Myocyte (in vitro differentiated cells): Measurements from ENCODE around the gene MACROD2. TPM values are rescaled to one million over a fixed set of nuclear protein-coding genes. Genes with fewer than 3 reads are reported as not detected.

ENCODE experiments used
- DNase-seq: peaks from one replicate; pipeline ENCODE4 v3.0.0-alpha.2; 2012; ENCODE audit warnings: low read depth
- total RNA-seq: library from RNA; depleted of rRNA; stranded (reverse); fragments of >200 nt; gene quantifications from 2 replicates; pipeline ENCODE4 v1.2.3, GENCODE V29; 2014

MACROD2 gene
- total RNA-seq, 1 donor from 2014 or later, result 5.3 TPM

DNA sequence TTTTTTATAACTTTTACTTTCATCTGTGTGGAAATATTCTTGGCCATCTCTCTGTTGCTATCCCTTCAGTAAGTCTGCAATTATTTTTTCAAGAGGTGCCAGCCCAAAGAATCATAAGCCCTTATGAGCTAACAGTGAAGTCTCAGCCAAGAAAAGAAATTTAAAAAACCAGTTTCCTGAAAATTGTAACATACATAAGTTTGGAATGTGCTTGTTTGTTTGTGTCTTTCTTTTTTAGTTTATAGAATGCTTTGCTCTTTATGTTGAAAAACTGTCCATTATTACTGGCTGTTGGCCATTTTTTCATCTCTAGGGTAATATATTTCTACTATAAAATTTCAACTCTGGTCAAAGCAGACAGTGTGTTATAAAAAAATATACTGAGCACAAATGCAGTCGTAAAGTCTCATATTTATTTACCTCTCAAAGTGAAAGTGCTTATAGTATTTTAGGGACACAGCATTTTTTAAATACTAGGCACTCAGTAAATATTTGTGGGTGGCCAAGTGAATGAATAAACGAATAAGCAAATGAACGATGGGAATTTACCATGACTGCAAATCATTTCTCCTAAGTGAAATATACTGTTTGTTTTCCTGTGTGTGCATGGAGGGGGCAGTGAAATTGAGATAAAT is 1918.2 kb downstream of the MACROD2 start:
- DNase-seq, result no peak

DNA sequence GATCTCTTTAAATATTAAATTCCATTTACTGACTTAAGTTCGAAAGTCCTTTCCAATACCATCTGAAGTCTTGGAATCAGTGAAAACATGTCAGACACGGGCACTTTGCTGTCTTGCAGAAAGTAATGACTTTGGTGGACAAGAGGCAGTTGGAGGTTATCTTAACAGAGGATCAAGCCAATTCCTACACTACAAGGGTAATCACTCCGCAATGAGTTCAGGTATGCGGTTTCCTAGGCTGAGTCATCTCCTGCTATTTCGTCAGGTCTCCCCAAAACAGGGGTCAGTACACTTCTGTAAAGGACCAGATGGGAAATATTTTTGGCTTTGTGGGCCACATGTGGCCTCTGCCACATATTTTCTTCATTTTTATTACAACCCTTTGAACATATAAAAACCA is 1921.3 kb downstream of the MACROD2 start:
- DNase-seq, result no peak

DNA sequence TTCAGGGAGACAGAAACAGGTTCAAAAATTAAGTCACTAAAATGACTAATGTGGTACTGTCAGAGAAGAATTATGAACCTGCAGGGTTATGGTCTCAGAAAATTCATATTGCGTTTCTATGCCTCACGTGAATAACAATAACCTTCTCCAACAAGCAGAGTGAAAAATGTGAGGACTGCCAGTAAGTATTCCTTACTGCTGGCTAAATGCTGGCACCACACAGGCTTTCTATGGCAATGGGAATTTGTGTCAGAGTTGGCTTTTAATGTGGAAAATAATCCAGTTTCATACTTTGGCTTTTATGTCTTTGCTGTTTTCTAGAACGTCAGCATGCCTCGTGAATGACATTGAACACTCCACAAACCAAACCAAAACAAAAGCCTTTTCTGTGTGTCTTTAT is 1922.0 kb downstream of the MACROD2 start:
- DNase-seq, result no peak

DNA sequence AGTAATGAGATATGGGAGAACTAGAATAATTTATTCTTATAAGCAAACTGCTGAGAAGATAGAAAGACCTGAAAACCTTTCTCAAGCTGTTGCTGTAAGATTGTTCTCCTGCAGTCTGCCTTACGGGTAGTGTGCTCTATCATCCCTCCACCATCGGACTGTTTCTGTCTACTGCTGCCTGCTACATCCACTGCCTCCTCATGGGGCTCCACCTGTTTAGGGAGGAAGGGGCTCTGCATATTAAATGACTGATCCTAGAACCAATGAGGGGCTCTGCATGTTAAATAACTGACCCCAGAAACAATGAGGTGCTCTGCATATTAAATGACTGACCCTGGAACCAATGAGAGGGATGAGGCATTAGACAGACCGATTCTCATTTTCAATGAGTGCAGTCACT is 1923.3 kb downstream of the MACROD2 start:
- no peak for DNase-seq

DNA sequence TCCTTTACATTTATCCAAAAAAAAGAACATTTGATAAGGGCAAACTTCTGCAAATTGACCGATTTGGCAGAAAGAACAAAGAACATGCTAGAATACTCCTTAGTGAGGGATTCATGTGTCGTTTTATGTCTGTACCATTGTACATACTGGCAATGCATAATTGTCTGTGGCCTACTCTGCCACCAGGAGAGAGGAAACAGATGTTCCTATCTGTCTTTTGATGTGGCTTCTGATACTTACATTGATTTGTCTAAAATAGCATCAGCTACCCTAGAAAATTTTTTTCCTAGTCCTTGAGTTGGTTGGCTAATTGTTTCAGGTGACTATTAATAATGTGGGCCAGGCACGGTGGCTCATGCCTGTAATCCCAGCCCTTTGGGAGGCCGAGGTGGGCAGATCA is 1923.8 kb downstream of the MACROD2 start:
- no peak for DNase-seq

DNA sequence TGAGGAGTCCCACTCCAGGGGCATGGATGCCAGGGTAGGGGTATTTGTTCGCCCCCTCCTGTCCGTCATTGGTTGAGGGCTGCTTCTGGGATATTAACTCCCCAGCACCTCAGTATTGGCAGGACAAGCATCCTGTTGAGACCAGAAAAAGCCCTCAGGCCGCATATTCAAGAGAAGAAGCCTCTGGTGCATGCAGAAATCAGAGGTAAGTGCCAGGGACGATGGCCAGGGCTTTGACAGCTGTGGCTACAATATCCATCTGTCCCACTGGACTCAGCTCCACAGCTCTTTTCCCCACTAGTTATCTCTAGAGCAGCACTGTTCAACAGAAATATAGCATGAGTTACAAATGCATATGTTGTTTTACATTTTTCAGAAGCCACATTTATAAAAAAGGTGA is 1926.6 kb downstream of the MACROD2 start:
- DNase-seq, result no peak

DNA sequence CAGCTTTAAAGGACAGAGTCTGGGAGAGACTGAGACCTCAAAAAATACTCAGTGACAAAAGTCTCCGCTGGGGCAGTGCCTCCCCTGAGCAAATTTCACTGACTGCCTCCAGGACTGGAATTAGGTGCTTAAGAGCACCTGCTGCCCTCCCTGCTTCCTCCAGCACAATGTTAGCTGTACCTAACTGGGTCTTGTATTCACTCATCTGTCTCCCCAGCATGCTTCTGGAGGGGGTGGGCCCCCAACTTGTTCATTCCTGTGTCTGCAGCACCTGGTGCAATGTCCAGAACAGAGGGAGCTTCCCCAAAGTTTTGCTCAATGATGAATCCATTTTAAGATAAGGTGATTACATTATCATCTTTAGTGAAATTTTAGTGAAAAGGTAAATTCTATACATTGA is 1927.2 kb downstream of the MACROD2 start:
- no peak for DNase-seq

DNA sequence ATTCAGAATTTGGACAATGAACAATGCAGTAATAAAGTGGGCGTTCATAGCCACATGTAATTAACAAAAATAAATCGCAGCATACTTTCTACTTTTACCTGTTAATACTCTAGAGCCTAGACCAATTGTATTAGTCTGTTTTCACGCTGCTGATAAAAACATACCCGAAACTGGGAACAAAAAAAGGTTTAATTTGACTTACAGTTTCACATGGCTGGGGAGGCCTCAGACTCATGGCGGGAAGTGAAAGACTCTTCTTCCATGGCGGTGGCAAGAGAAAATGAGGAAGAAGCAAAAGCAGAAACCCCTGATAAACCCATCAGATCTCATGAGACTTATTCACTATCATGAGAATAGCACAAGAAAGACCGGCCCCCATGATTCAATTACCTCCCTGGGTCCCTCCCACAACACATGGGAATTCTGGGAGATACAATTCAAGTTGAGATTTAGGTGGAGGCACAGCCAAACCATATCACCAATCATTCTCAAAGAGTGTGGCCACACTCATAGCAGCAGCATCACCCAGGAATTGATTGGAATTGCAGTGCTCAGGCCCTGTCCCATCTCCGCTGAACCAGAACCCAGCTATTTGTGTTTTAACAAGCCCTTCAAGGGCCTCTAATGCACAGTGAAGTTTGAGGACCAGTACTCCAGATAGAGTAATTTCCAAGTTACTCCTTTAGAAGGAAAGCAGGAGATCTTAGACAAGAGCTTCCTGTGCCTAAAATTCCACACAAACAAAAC is 1927.9 kb downstream of the MACROD2 start:
- DNase-seq, result no peak

DNA sequence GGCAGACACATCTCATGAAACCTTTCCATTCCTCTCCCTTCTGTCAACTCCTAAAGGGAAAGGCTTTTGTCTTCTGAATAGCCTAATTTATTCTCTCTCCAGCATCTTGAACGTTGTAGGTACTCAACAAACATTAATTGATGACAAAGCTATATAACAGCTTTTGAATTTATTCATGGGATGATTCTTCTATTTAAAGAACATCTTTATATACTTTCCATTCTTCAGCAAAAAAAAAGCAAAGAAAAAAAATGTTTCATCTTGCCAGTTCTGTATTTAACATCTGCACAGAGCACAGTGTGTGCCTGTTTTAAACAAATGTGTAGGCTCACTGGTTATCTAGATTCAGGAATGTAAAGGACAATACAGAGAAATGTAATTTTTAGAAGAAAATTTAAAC is 1929.2 kb downstream of the MACROD2 start:
- DNase-seq, result no peak

DNA sequence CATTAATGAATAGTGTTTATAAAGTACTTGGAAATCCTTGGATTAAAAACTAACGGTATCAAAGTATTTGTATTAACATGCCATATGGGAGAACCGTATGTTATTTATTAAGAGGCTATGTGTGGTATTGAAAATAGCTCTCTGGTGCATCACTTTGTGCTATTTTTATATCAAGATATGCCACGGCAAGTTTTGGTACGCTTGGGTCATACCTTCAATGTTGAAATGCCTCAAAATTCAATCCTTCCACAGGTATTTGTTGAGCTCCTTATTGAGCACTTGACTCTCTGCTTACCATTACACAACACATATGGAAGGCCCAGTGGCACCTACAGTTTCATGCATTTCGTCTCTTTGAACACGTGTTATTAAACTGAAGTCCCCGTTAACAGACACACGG is 1930.1 kb downstream of the MACROD2 start:
- DNase-seq, result no peak

DNA sequence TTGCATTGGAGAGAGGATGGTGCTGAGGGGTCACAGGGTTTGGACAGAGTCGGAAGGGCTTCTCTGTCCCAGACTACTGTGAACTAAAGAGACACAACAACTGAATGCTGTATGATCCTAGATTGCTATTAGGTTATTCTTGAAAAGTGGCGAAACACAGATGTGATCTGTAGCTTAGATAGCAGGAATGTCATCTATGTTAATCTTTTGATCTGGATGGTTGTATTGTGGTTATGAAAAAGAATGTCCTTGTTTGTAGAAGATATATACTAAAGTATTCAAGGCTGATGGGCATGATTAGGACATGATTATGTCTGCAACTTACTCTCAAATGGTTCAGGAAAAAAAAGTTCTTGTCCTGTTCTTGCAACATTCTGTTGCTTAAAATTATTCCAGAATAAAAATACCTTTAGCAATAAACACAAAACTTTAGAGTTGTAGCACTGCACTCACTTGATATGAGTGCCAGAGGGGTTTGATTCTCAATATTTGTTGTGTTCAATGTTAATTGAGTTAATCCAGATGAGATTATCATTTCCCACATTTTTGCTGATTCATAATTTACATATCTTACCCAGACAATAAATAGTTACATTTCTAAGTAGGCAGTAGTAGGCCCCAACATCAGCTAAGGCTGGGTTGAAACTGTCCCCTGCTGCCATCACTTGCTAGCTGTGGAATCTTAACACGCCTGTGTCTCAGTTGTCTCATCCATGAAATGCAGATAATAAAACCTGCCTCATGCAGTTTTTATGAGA is 1932.8 kb downstream of the MACROD2 start:
- peak; percentile 12 for DNase-seq

DNA sequence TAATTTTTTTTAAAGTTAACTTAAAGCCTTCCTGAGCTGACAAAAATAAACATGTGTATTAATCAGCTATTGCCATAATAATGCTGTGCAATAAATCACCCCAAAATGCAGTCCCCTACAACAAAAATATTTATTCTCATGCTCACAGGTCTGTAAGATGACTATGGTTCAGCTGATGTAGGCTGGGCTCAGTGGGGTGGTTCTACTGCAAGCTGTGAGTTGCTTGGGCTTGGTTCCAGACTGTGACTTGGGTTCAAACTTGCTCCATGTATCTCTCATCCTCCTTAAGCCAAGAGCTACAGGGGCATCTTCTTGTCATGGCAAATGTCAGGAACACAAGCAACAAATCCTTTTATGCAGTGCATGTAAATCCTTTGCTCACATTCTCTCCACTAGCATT is 1933.6 kb downstream of the MACROD2 start:
- no peak for DNase-seq

DNA sequence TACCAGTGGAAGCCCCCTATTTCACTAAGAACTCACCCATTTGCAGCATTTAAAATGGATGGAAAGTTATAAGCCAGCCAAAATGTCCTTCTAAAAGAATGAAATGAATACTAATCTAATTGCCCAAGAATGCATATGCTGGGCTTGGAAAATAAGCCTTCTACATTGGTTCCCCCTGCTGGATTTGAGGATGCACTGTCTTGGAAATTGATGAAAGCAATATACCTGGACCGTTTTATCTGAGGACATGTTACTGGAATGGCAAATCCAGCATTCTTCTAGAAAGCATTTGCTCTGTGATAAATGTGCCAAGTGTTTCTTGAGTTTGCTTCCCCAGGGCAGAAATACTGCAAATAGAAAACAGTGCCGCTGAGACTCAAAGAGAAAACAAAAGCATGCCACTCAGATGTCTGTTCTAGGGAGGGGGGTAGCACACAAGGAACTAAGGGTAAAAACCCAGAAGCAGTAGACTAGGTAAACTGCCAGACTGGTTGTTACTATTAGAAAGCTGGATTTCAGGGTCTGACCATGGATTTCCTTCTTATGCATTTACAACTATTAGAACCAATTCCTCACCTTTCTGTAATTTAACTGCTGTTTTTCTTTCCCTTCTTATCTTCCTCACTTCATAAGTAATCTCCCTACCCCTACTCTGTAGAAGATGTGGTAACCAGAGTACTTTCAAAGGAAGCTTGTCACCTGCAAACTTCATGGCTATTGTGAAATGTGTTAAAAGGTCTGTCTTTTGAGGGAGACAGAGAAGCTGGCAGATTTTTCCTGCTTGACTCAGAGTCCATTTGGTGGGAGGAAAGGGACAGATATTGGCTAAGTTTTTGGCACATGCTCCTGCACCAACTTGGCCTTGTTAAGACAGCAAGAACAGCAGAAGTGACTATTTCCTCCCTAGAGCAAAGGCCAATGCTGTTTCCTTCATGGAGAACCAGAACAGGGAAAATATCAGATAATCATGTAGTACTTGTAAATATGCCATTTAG is 1935.3 kb downstream of the MACROD2 start:
- DNase-seq, result peak; percentile 51

DNA sequence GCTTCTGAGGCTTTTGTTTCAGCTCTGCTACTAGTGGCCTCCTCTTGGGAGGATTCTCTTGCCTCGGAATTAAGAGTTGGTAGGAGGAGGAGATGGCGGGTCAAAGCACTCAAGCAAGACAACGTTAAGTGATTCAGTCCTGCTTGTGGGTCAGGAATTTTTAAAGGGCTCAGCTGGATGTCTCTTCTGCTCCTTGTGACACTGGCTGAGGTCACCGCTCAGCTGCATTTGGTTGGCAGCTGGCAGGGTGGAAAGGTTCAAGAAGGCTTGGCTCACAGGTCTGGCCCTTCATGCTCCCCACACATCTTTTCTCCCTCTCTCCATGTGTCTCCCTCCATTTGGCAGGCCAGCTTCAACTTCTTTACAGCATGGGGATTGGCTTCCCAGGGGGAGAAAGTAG is 1936.6 kb downstream of the MACROD2 start:
- DNase-seq, result no peak

DNA sequence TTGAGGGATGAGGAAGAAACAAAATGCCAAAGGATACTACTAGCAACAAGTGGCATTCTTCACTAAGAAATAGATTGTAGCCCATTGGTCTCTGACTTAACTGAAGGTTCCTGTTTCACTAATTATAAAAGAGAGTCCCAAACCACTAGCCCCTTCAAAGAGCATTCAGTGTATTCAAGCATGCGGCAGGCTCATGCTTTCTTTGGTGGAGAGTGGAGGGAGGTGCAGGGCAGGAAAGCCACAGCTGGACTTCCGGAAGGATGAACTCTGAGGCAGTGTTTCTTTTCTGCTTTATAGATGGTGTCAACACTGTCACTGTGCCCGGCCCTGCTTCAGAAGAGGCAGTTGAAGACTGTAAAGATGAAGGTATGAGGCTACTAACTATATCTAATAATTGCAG is 1941.9 kb downstream of the MACROD2 start:
- no peak for DNase-seq

DNA sequence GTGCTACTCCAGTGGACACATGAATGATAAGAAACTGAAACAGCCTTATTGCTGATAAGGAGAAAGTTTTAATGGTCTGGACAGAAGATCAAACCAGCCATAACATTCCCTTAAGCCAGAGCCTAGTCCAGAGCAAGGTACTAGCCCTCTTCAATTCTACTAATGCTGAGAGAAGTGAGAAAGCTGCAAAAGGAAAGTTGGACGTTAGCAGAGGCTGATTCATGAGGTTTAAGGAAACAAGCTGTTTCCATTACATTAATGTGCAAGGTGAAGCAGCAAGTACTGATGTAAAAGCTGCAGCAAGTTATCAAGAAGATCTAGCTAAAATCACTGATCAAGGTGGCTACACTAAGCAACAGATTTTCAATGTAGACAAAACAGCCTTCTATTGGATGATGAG is 1943.5 kb downstream of the MACROD2 start:
- no peak for DNase-seq

DNA sequence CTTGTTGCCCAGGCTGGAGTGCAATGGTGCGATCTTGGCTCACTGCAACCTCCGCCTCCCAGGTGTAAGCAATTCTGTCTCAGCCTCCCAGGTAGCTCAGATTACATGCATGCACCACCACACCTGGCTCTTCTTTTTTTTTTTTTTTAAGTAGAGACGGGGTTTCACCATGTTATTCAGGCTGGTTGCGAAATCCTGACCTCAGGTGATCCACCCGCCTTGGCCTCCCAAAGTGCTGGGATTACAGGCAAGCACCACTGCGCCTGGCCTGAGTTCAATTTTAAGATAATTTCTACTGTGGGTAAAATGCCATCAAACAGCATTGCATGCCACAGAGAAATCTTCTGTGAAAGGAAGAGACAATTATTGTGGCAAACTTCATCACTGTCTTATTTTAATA is 1944.8 kb downstream of the MACROD2 start:
- no peak for DNase-seq

DNA sequence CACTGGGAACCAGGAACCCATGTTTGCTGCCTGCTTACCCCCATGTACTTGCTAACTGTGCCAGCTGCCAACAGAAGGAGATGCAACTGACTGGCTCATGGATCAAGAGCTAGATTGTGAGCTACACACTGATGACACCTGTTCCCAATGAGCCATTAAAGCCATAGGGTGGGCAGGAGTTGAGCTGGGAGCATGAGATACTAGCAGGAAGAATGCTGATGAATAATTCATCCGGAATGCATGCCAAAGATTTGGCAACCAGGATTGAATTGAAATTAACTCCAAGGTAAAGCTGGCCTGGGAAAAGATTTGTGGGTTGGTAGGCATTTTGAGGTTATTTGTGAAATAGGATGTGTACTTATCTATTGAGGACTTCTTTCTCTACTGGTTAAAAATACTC is 1946.8 kb downstream of the MACROD2 start:
- peak; percentile 92 for DNase-seq

DNA sequence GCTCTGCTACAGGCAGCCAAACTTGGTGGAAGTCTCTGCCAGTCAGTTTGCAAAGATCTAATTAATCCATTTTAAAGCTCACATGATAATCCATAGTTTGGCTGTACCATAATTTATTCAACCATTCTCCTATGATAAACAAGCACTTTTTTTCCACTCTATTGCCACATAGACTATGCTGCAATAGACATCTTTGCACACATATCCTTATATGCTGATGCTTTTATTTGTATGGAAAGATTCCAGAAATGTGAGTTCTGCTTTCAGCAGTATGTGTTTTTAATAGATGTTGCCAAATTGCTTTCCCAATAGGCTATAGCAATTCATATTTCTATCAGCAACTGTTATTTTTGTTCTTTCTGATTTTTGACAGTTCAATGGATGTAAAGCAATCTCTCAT is 1950.0 kb downstream of the MACROD2 start:
- DNase-seq, result no peak

DNA sequence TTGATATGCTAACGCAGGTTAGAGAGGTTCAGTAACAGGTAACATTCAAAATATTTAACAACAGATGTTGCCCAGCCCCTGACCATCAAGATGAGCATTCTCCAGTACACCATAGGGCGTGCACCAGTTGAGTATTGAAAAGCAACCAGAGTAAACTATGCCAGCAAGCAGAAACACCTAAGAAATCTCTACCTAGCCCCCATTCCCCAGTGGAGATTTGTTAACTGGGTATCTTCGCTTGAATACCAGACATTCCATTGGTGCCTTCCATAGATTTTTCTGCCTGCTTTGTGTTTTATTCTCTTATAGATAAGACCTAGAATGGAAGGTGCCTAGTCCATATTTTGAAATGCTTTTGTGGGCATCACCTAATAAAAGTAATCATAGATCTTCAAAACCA is 1954.1 kb downstream of the MACROD2 start:
- DNase-seq, result no peak

DNA sequence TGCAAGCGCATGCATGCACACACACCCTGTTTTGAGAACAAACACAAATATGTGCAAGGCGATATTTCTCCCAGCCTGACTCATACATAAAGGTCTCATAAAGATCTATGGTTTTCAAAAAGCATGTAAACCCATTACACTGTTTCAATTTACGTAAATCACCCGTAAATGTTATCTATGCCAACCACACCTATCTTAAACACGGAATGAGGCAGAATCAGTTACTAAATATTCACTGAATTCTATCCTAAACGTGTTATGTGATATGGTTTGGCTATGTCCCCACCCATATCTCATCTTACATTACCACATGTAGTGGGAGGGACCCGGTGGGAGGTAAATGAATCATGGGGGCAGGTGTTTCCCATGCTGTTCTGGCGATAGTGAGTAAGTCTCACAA is 1956.3 kb downstream of the MACROD2 start:
- DNase-seq, result peak; percentile 58
